ENCODE results near the gene CPLANE1. TPM values are rescaled to one million over a fixed set of nuclear protein-coding genes. Genes with fewer than 3 reads are reported as not detected.
"Not testable (repeated sequence)": the region's sequence is repeated elsewhere in the genome, so short reads cannot be mapped to it uniquely, and the experiment has no call there.

CPLANE1 gene
- total RNA-seq, result 1 to 10 TPM; 5.9 to 9.0 TPM

DNA sequence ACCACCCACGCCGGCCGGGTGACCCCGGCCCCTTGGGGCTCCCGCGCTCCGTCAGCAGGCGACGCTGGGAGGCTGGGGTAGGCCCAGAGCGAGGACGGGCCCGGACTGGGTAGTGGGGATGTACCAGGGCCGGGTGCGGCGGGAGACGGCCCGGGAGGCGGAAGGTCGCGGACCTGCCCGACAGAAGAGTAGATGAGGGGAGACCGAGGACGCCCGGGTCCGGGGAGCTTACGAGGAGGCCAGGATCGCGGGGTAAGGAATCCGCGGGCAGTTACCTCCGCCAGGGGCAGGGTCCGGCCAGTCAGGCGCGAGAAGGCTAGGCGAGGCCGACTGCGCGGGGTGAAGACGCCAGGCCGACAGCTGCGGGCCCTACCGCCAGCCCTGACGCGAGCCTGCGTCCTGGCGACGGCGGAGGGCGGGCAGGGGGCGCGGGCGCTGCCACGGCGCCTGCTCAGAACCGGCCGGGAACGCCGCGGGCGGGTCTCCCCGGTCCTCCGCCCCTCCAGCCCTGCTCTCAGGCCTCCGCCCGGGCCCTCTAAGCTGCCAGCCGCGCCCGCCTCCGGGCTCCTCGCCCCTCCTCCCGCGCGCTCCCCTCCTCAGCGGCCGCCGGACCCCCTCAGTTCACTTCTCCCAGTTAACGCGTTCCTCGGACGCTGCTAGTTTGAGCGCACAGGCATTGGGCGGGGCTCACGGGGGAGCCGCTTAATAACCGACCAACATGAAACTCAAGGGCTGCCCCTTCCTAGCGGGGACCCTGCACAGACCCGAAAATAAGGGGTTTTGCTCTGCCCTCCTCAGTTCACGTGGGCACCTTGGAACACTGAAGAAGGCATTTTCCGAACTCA is at the start of gene CPLANE1:
TSS of gene CPLANE1 (minus strand) at position 407 of the 845 bp plus-strand sequence. CDS start 1,678 bp downstream, outside the sequence.
- Mint-ChIP-seq H3K27ac (peak within 1 kb of the TSS; percentile 57), H3K9me3 (no peaks in the 10 kb centered on the region), H3K4me3 (peak within 1 kb of the TSS; percentile 87 to 92), H3K36me3 (ENCODE audit: insufficient read depth in 2 of 2) (no peaks in the 10 kb centered on the region), H3K4me1 (ENCODE audit: low read depth) (peaks cover 8% of the 10 kb centered on the region), H3K27me3 (ENCODE audit: low read depth) (no peaks in the 10 kb centered on the region)
- DNase-seq, result peak; percentile 70 to 71
- ATAC-seq (replicated peaks in 1 of 2), result peak; percentile 89 to 91

DNA sequence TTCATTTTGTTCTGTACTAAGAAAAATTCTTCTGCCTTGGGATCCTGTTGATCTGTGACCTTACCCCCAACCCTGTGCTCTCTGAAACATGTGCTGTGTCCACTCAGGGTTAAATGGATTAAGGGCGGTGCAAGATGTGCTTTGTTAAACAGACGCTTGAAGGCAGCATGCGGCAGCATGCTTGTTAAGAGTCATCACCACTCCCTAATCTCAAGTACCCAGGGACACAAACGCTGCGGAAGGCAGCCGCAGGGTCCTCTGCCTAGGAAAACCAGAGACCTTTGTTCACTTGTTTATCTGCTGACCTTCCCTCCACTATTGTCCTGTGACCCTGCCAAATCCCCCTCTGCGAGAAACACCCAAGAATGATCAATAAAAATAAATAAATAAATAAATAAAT is 47.1 kb upstream of the CPLANE1 start:
- H3K9me3 Mint-ChIP-seq; H3K4me1 Mint-ChIP-seq (ENCODE audit: low read depth); H3K27ac Mint-ChIP-seq; ATAC-seq (replicated peaks in 1 of 2); H3K4me3 Mint-ChIP-seq; DNase-seq; H3K27me3 Mint-ChIP-seq (ENCODE audit: low read depth): not testable (repeated sequence)
- H3K36me3 Mint-ChIP-seq (ENCODE audit: insufficient read depth in 2 of 2), result peaks cover 3 to 25% of the 10 kb centered on the region in 2 donors

DNA sequence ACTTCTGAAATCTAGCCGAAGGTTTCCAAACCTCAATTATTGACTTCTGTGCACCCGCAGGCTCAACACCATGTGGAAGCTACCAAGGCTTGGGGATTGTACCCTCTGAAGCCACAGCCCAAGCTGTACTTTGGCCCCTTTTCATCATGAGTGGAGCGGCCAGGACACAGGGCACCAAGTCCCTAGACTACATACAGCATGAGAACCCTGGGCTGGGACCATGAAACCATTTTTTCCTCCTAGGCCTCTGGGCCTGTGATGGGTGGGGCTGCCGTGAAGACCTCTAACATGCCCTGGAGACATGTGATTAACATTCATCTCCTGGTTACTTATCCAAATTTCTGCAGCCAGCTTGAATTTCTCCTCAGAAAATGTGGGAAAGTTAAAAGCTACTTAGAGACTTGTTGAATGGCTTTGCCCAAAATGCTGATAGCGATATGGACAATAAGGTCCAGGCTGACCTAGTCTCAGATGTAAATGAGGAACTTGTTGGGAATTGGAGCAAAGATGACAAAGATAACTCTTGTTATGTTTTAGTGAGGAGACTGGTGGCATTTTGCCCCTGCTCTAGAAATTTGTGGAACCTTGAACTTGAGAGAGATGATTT is 34.1 kb upstream of the CPLANE1 start:
- no peak for ATAC-seq (replicated peaks in 1 of 2)
- no peak for DNase-seq
- Mint-ChIP-seq H3K4me3 (no peak overlapping the region), H3K4me1 (ENCODE audit: low read depth) (no peaks in the 10 kb centered on the region), H3K9me3 (peaks cover 12 to 15% of the 10 kb centered on the region in 2 donors), H3K27me3 (ENCODE audit: low read depth) (no peaks in the 10 kb centered on the region), H3K27ac (no peak overlapping the region), H3K36me3 (ENCODE audit: insufficient read depth in 2 of 2) (peaks cover 6 to 21% of the 10 kb centered on the region in 2 donors)

DNA sequence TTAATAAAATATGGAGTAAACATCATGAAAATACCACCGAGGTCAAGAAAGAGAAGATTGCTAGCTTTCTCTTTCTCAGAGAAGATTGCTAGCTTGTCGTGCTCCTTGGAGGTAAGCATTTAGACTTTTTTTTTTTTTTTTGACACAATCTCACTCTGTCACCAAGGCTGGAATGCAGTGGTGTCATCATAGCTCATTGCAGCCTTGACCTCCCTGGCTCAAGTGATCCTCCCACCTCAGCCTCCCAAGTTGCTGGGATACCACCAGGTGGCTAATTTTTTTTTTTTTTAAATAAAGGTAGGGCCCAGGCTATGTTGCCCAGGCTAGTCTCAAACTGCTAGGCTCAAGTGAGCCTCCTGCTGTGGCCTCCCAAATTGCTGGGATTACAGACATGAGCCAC is 26.3 kb upstream of the CPLANE1 start:
- no peak for DNase-seq
- Mint-ChIP-seq H3K9me3 (peaks cover 2 to 5% of the 10 kb centered on the region in 2 donors), H3K4me1 (ENCODE audit: low read depth) (no peaks in the 10 kb centered on the region), H3K27me3 (ENCODE audit: low read depth) (no peaks in the 10 kb centered on the region), H3K4me3 (no peak overlapping the region), H3K36me3 (ENCODE audit: insufficient read depth in 2 of 2) (peaks cover 0 to 2% of the 10 kb centered on the region in 2 donors), H3K27ac (no peak overlapping the region)
- no peak for ATAC-seq (replicated peaks in 1 of 2)

DNA sequence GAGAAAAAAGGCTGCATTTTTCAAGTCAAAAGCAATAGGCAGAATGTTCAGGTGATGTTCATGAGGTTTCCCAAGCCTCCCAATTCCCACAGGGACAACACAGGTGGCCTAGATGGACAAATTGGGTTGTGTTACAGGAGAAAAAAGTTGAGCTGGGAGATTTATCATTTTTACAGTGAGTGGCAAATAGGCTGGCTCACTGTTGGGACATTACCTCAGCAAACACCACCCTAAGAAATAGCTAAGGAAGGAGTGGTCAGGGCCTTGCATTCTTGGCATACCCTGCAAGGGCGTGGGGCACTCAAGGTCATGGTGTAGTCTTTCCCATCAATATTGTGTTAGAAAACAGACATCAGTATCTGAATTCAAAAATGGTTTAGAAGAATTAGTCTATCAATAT is 23.3 kb upstream of the CPLANE1 start:
- H3K36me3 Mint-ChIP-seq (ENCODE audit: insufficient read depth in 2 of 2), result no peaks in the 10 kb centered on the region
- peaks cover 1 to 4% of the 10 kb centered on the region in 2 donors for H3K9me3 Mint-ChIP-seq
- H3K27me3 Mint-ChIP-seq (ENCODE audit: low read depth), result no peaks in the 10 kb centered on the region
- no peak overlapping the region for H3K4me3 Mint-ChIP-seq
- DNase-seq, result no peak
- H3K27ac Mint-ChIP-seq, result no peak overlapping the region
- no peaks in the 10 kb centered on the region for H3K4me1 Mint-ChIP-seq (ENCODE audit: low read depth)
- no peak for ATAC-seq (replicated peaks in 1 of 2)

DNA sequence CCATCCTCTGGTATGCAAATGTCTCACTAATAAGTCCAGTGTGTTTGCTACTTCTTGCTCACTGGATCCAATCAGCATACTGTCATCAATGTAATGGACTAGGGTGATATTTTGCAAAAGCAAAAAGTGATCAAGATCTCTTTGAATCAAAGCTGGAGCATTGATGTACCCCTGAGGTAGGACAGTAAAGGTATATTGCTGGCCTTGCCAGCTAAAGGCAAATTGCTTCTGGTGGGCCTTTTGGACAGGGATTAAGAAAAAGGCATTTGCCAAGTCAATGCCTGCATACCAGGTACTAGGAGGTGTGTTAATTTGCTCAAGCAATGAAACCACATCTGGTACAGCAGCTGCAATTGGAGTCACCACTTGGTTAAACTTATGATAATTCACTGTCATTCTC is 18.9 kb upstream of the CPLANE1 start:
- not testable (repeated sequence) for H3K4me3 Mint-ChIP-seq; ATAC-seq (replicated peaks in 1 of 2); DNase-seq; H3K27me3 Mint-ChIP-seq (ENCODE audit: low read depth); H3K4me1 Mint-ChIP-seq (ENCODE audit: low read depth); H3K27ac Mint-ChIP-seq; H3K36me3 Mint-ChIP-seq (ENCODE audit: insufficient read depth in 2 of 2); H3K9me3 Mint-ChIP-seq

DNA sequence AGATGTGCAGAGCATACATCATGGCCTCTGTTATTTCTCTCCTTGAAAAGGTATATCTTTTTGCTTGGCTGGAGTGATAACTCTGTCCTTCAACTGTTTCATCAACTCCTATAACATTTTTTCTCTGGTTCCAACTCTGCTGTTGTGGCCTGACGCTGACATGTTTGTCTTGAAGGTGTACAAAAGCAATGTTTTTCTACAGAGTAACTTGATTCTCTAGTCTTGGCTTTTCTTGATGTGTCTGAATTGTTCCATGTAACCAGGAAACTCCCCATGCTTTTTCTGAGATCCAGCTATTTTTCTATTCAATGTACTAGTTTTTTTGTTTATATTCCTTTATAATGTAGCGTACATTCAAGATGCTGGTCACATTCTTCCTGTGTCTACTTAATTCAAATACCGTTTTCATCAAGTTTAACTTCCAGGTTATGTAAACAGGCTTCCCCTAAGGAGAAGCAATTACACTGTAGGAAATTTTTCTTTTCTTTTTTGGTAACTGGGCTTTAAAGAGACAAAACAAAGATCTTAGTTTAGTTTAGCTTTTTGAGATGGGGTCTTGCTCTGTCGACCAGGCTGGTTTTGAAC is 6.7 kb upstream of the CPLANE1 start:
- no peak overlapping the region for H3K27ac Mint-ChIP-seq
- no peak for DNase-seq
- no peaks in the 10 kb centered on the region for H3K27me3 Mint-ChIP-seq (ENCODE audit: low read depth)
- H3K4me1 Mint-ChIP-seq (ENCODE audit: low read depth), result peaks cover 4% of the 10 kb centered on the region
- peaks cover under 1 to 3% of the 10 kb centered on the region in 2 donors for H3K9me3 Mint-ChIP-seq
- no peak overlapping the region for H3K4me3 Mint-ChIP-seq
- no peak for ATAC-seq (replicated peaks in 1 of 2)
- peaks cover 0 to 3% of the 10 kb centered on the region in 2 donors for H3K36me3 Mint-ChIP-seq (ENCODE audit: insufficient read depth in 2 of 2)

DNA sequence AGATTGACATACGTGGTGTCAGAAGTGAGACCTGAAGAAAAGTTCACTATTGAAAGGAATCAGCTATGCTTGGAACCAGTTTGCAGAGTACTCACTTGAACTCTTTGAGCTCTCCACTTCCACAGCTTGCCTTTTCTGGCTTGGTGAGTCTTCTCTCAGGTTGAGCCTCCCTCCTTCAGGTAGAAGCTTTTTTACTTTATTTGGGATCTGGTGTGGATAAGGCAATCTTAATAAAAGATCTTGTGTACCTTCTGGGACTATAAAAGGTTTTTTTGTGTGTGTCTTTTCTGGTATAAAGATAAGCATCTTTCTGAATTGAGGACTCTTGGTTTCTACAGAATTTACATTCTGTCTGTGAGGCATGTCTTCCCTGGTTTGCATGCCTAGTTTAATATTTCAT is 5.4 kb upstream of the CPLANE1 start:
- H3K27me3 Mint-ChIP-seq (ENCODE audit: low read depth), result no peaks in the 10 kb centered on the region
- H3K36me3 Mint-ChIP-seq (ENCODE audit: insufficient read depth in 2 of 2), result peaks cover 0 to 3% of the 10 kb centered on the region in 2 donors
- DNase-seq (no peak), ATAC-seq (replicated peaks in 1 of 2) (no peak)
- peaks cover 7% of the 10 kb centered on the region for H3K4me1 Mint-ChIP-seq (ENCODE audit: low read depth)
- no peak overlapping the region for H3K27ac Mint-ChIP-seq
- peaks cover 0 to 3% of the 10 kb centered on the region in 2 donors for H3K9me3 Mint-ChIP-seq
- H3K4me3 Mint-ChIP-seq, result no peak overlapping the region

DNA sequence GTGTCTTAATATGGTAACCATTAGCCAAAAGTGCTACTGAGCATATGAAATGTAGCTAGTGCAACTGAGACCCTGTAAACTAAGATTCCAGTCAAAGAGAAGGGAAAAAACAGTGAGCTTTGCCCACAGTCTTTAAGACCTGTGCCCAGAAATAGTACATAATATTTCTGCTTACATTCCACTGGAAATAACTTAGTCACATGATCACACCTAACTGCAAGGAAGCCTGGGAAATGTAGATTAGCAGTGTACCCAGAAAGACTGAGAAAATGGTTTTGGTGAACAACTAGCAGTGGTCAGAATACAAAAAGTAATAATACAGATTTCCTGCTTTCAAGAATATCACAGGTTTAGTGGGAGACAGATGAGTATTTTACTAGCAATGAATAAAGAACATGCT is 2.5 kb upstream of the CPLANE1 start:
- no peaks in the 10 kb centered on the region for H3K27me3 Mint-ChIP-seq (ENCODE audit: low read depth)
- H3K4me3 Mint-ChIP-seq, result no peak overlapping the region
- H3K9me3 Mint-ChIP-seq, result no peaks in the 10 kb centered on the region
- ATAC-seq (replicated peaks in 1 of 2) (no peak), DNase-seq (no peak)
- no peaks in the 10 kb centered on the region for H3K36me3 Mint-ChIP-seq (ENCODE audit: insufficient read depth in 2 of 2)
- no peak overlapping the region for H3K27ac Mint-ChIP-seq
- H3K4me1 Mint-ChIP-seq (ENCODE audit: low read depth), result peaks cover 8% of the 10 kb centered on the region

DNA sequence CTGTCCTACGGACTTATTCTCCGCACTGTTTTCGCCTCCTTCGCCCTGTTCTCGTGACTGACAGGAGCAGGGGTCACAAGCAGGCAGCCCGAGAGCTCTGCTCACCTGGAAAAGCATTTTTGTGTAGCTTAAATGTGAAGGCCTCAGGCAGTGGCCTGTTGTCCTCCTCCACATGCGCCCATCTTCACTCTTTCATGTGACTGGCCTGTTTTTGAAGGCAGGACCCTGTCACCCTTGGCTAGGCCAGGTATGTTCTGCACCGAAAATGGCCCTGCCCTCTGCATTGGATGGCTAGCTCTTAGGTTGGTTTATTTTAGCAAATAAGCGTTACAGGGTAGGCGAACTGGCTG is 614 bp upstream of the CPLANE1 start:
- DNase-seq, result no peak
- H3K27ac Mint-ChIP-seq, result peak overlapping the region; percentile 50

DNA sequence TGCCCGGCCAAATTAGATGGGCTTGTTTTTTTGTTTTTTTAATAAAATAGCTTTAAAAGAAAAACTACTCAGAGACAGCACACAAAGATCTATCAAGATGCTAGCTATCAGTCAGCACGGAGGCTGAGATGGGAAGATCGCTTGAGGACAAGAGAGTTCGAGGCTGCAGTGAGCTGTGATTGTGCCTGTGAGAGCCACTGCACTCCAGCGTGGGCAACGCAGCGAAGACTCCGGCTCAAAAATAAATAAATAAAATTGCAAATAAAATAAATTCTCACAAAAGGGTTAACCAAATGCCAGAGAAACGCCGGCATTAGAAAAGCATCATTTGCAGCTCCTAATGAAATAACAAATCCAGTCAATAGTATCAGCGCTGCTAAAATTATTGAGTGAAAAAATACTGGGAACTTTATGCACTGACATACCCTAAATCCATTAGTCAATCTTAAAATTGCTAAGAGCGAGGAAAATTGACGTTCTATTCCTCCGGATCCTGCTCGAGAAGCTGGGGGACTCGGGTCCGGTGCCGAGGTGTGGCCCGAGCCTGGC is 681 bp downstream of the CPLANE1 start:
- H3K27me3 Mint-ChIP-seq (ENCODE audit: low read depth), result no peaks in the 10 kb centered on the region
- ATAC-seq (replicated peaks in 1 of 2), result no peak
- peak in 1 of 2 donors; percentile 9 for DNase-seq
- no peaks in the 10 kb centered on the region for H3K9me3 Mint-ChIP-seq
- H3K4me3 Mint-ChIP-seq, result peak overlapping the region; percentile 80 to 87
- H3K27ac Mint-ChIP-seq, result peak overlapping the region; percentile 57
- no peaks in the 10 kb centered on the region for H3K36me3 Mint-ChIP-seq (ENCODE audit: insufficient read depth in 2 of 2)
- peaks cover 8% of the 10 kb centered on the region for H3K4me1 Mint-ChIP-seq (ENCODE audit: low read depth)

More for the DNA sequence above, 614 bp upstream of the CPLANE1 start:
- Mint-ChIP-seq H3K36me3 (ENCODE audit: insufficient read depth in 2 of 2) (no peaks in the 10 kb centered on the region), H3K4me3 (peak overlapping the region; percentile 86 to 92), H3K9me3 (no peaks in the 10 kb centered on the region), H3K4me1 (ENCODE audit: low read depth) (peaks cover 8% of the 10 kb centered on the region), H3K27me3 (ENCODE audit: low read depth) (no peaks in the 10 kb centered on the region)
- ATAC-seq (replicated peaks in 1 of 2), result no peak

DNA sequence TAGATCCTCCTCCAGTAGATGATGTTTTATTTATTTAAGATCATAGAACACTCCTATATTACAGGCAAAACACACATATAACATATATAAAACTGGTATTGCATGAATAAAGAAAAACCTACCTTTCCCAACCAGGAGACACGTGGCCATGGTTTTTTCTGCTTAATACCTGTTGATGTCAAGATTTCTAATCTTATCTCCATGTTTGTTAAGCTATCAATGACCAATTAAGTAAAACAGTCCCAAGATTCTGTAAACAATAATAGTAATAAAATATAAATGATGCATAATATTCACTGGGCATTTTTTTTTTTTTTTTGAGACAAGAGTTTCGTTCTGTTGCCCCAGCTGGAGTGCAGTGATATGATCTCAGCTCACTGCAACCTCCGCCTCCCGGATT is 1.7 kb downstream of the CPLANE1 start:
- no peak for DNase-seq
- Mint-ChIP-seq H3K36me3 (ENCODE audit: insufficient read depth in 2 of 2) (no peaks in the 10 kb centered on the region), H3K9me3 (no peaks in the 10 kb centered on the region), H3K27ac (no peak overlapping the region), H3K27me3 (ENCODE audit: low read depth) (no peaks in the 10 kb centered on the region), H3K4me1 (ENCODE audit: low read depth) (peaks cover 8% of the 10 kb centered on the region), H3K4me3 (peak overlapping the region; percentile 37 to 80)
- no peak for ATAC-seq (replicated peaks in 1 of 2)

DNA sequence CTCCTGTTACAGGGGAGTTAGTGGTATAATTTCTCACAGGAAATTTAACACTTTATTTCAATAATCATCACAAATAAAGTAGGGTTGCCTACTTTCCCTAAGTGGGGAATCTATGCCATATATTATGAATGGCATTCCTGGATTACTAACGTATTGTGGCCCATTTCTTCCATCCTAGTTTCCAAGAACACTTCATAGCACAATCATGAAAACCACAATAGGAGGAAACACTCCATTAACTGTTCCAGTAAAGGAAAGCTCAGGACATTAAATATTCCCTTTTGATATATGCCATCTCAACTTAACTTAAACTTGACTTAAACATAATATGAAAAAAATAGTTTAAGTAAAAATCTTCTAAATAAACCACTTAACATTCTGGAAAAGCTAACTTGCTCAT is 2.1 kb downstream of the CPLANE1 start:
- Mint-ChIP-seq H3K27me3 (ENCODE audit: low read depth) (no peaks in the 10 kb centered on the region), H3K4me3 (no peak overlapping the region), H3K36me3 (ENCODE audit: insufficient read depth in 2 of 2) (no peaks in the 10 kb centered on the region), H3K27ac (no peak overlapping the region), H3K4me1 (ENCODE audit: low read depth) (peaks cover 5% of the 10 kb centered on the region), H3K9me3 (no peaks in the 10 kb centered on the region)
- ATAC-seq (replicated peaks in 1 of 2) (no peak), DNase-seq (no peak)

All from activated T-cell treated with anti-CD3 and anti-CD28 coated beads, Interleukin-2, amount 50 U/mL, for 72 hours (primary cell).